ENCODE results near the gene NBEA.

- no peak for TF ChIP-seq POLR2A (IDR thresholded peaks at IDR 0.05)
- no peak for TF ChIP-seq CTCF (IDR thresholded peaks at IDR 0.05)
These were observed 27.7 kb upstream of the NBEA start for GRCh38 chr13:34914416-34914815.

Measured in vagina (tissue), 2 donors.